ENCODE measurements around the gene PML. TPM values are rescaled to one million over a fixed set of nuclear protein-coding genes. Genes with fewer than 3 reads are reported as not detected.
"Not testable (repeated sequence)": the region's sequence is repeated elsewhere in the genome, so short reads cannot be mapped to it uniquely, and the experiment has no call there.

PML gene
- total and polyA plus RNA-seq, 7 donors = 9.6 to 129 (median 43.3) TPM

DNA sequence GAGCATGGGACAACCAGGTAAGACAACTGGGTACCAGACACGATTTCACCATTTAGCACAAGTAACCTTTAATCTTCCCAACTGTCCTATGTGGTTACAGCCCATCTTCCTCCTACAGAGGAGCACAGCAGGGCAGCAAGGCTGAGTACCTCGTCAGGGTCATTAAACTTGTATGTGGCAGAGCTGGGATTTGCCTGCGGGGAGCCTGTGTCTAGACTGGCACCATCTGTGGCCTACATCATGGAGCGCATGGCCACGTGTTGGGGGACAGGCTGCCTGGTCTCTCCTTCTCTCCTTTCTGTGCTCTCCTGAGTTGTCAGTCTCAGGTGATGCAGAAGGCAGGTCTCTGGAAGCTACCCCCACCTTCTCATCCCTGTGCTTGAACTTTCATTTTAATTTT lies 55.6 kb downstream of the PML start:
- no peak overlapping the region for H3K4me3 ChIP-seq
- H3K27ac ChIP-seq = peak overlapping the region; percentile 68 to 82 (median 80)
- H3K27me3 ChIP-seq = no peaks in the 10 kb centered on the region
- peaks cover 0 to 2% (median under 1%) of the 10 kb centered on the region in 4 donors for H3K36me3 ChIP-seq
- H3K4me1 ChIP-seq = peaks cover 0 to 54% (median 49%) of the 10 kb centered on the region in 4 donors
- DNase-seq = no peak
- no peaks in the 10 kb centered on the region for H3K9me3 ChIP-seq
- TF ChIP-seq EP300 (IDR thresholded peaks at IDR 0.05) (no peak), POLR2AphosphoS5 (IDR thresholded peaks at IDR 0.05) (no peak), POLR2A (IDR thresholded peaks at IDR 0.05) (no peak)
- TF ChIP-seq, protein P1, sequence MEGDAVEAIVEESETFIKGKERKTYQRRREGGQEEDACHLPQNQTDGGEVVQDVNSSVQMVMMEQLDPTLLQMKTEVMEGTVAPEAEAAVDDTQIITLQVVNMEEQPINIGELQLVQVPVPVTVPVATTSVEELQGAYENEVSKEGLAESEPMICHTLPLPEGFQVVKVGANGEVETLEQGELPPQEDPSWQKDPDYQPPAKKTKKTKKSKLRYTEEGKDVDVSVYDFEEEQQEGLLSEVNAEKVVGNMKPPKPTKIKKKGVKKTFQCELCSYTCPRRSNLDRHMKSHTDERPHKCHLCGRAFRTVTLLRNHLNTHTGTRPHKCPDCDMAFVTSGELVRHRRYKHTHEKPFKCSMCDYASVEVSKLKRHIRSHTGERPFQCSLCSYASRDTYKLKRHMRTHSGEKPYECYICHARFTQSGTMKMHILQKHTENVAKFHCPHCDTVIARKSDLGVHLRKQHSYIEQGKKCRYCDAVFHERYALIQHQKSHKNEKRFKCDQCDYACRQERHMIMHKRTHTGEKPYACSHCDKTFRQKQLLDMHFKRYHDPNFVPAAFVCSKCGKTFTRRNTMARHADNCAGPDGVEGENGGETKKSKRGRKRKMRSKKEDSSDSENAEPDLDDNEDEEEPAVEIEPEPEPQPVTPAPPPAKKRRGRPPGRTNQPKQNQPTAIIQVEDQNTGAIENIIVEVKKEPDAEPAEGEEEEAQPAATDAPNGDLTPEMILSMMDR (IDR thresholded peaks at IDR 0.05) = no peak
- intact Hi-C loops (cut with DNase I) = loop anchor here (10.0 kb wide), 1 partner anchor 255 kb away; no protein-coding TSS in a partner anchor
- WGBS, 2 donors = 71 to 84% methylated on average over 5 of the region's 5 CpGs

DNA sequence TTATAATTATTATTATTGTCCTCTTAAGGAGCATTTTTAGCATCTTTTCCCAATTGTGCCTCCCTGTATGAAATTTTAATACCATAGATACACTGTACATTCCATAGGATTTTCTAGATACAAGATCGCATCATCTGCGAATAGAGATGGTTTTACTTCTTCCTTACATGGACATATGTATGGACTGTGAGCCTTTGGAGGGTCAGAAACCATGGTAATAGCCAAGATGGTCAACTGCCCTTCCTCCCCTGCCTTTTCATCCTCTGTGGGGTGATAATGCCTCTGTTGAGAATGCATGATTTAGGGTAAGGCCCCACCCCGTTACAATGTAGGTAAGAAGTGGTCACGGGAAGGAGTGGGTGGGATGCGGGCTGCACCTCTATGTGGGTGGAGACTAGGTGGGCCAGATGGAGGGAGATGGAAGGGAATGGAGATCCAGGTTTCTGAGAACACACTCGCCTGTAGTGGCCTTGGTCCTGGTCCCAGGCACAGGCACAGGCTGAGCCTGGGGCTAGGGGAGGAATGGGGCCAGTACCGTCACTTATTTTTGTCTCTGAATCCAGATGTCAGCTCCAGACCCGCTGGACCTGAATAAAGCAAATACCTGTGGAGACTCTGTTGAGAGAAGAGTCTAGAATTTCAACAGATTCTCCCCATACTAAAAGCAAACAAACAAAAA lies 56.2 kb downstream of the PML start:
- TF ChIP-seq POLR2A (IDR thresholded peaks at IDR 0.05) = no peak
- TF ChIP-seq POLR2AphosphoS5 (IDR thresholded peaks at IDR 0.05) = no peak
- TF ChIP-seq, protein P1 (IDR thresholded peaks at IDR 0.05) = no peak
- TF ChIP-seq EP300 (IDR thresholded peaks at IDR 0.05) = no peak
- no peaks in the 10 kb centered on the region for H3K9me3 ChIP-seq
- H3K4me3 ChIP-seq = no peak overlapping the region
- intact Hi-C loops (cut with DNase I) = loop anchor here (10.0 kb wide), 1 partner anchor 254 kb away; no protein-coding TSS in a partner anchor
- H3K4me1 ChIP-seq = peaks cover 0 to 54% (median 49%) of the 10 kb centered on the region in 4 donors
- no peaks in the 10 kb centered on the region for H3K36me3 ChIP-seq
- DNase-seq = no peak
- 77 to 83% methylated on average over 8 of the region's 8 CpGs for WGBS, 2 donors
- no peaks in the 10 kb centered on the region for H3K27me3 ChIP-seq
- peak overlapping the region; percentile 68 to 82 (median 80) for H3K27ac ChIP-seq

DNA sequence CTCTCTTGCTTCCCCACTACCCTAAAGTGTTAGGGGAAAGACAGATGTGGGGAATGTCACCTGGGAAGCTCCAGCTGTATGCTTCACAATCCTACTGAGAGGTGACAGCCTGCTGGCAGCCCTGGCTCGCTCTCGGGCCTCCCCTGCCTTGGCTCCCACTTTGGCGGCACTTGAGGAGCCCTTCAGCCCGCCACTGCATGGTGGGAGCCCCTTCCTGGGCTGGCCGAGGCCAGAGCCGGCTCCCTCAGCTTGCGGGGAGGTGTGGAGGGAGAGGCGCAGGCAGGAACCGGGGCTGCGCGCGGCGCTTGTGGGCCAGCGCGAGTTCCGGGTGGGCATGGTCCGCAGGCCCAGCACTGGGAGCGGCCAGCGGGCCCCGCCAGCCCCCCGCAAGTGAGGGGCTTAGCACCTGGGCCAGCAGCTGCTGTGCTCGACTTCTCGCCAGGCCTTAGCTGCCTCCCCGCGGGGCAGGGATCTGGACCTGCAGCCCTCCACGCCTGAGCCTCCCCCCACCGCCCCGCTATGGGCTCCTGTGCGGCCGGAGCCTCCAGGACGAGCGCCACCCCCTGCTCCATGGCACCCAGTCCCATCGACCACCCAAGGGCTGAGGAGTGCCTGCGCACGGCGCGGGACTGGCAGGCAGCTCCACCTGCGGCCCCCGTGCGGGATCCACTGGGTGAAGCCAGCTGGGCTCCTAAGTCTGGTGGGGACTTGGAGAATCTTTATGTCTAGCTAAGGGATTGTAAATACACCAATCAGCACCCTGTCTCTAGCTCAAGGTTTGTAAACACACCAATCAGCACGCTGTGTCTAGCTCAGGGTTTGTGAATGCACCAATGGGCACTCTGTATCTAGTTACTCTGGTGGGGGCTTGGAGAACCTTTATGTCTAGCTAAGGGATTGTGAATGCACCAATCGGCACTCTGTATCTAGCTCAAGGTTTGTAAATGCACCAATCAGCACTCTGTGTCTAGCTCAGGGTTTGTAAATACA lies 58.0 kb downstream of the PML start:
- WGBS, 2 donors = 89 to 91% methylated on average over 42 of the region's 42 CpGs

DNA sequence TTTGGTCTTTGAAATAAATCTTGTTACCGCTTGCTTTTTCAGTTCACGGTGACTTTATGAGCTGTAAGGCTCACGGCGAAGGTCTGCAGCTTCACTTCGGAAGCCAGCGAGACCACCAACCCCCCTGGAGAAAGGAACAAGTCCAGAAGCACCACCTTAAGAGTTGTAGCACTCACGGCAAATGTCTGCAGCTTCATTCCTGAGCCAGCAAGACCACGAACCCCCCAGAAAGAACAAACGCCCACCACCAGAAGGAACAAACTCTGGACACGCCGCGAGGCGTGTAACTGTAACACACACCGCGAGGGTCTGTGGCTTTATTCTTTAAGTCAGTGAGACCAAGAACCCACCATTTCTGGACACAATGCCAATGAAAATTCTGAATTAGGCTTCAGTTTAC lies 59.0 kb downstream of the PML start:
- WGBS, 2 donors = 67 to 77% methylated on average over 15 of the region's 15 CpGs
- H3K27ac ChIP-seq = peak overlapping the region; percentile 35 to 59 (median 40)
- H3K4me3 ChIP-seq = no peak overlapping the region
- H3K9me3 ChIP-seq = no peaks in the 10 kb centered on the region
- TF ChIP-seq EP300 (IDR thresholded peaks at IDR 0.05) (no peak), POLR2A (IDR thresholded peaks at IDR 0.05) (no peak), POLR2AphosphoS5 (IDR thresholded peaks at IDR 0.05) (no peak)
- TF ChIP-seq, protein P1 (IDR thresholded peaks at IDR 0.05) = no peak
- intact Hi-C loops (cut with DNase I) = loop anchor here (10.0 kb wide), 1 partner anchor 251 kb away; no protein-coding TSS in a partner anchor
- DNase-seq = no peak
- H3K36me3 ChIP-seq = no peaks in the 10 kb centered on the region
- no peaks in the 10 kb centered on the region for H3K27me3 ChIP-seq
- peaks cover 0 to 46% (median 42%) of the 10 kb centered on the region in 4 donors for H3K4me1 ChIP-seq

More for the DNA sequence above, 58.0 kb downstream of the PML start:
- H3K4me3 ChIP-seq, H3K9me3 ChIP-seq, H3K27me3 ChIP-seq, H3K36me3 ChIP-seq: not testable (repeated sequence)
- intact Hi-C loops (cut with DNase I) = loop anchor here (10.0 kb wide), 1 partner anchor 252 kb away; no protein-coding TSS in a partner anchor
- H3K4me1 ChIP-seq = peaks cover 0 to 54% (median 49%) of the 10 kb centered on the region in 4 donors
- peak overlapping the region; percentile 43 to 82 (median 80) for H3K27ac ChIP-seq
- peak; percentile 65 for DNase-seq
